Heart left ventricle (tissue), 16 donors: ENCODE measurements around the gene IMMP2L. TPM values are rescaled to one million over a fixed set of nuclear protein-coding genes. Genes with fewer than 3 reads are reported as not detected.

Experiments used
- ATAC-seq, 4 donors: fragments of 200-7000 bp; cut with Tn5 transposase; one replicate each; pipeline ENCODE4 v1.9.1; 2020 to 2022; ENCODE audit warnings: moderate library complexity in 4 of 4, mild to moderate bottlenecking in 3 of 4, moderate number of reproducible peaks in 1 of 4
- DNase-seq, 5 donors: peaks; one replicate each; pipeline ENCODE4 v3.0.0-alpha.2; 2020
- H3K27ac ChIP-seq, 12 donors: fragments of 200-600 bp; sonication (generic) in 4 of 12; one replicate each; pipeline versions ENCODE4 v1.5.0 to v1.8.0; 2016 to 2022; ENCODE audit warnings: mild to moderate bottlenecking in 2 of 12
- H3K27me3 ChIP-seq, 9 donors: fragments of 200-600 bp; sonication (generic) in 2 of 9; one replicate each; pipeline versions ENCODE4 v1.5.1 to v1.8.0; 2016 to 2022; ENCODE audit warnings: mild to moderate bottlenecking in 3 of 9
- H3K36me3 ChIP-seq, 9 donors: fragments of 200-600 bp; sonication (generic) in 2 of 9; one replicate each; pipeline versions ENCODE4 v1.5.0 to v1.8.0; 2018 to 2022; ENCODE audit warnings: mild to moderate bottlenecking in 2 of 9
- H3K4me1 ChIP-seq, 12 donors: fragments of 200-600 bp; sonication (generic) in 4 of 12; one replicate each; pipeline versions ENCODE4 v1.5.0 to v1.8.0; 2016 to 2022; ENCODE audit warnings: mild to moderate bottlenecking in 3 of 12
- H3K4me3 ChIP-seq, 12 donors: fragments of 200-600 bp; sonication (generic) in 4 of 12; one replicate each; pipeline versions ENCODE4 v1.5.0 to v1.8.0; 2017 to 2022; ENCODE audit warnings: mild to moderate bottlenecking in 9 of 12, moderate library complexity in 4 of 12
- H3K9me3 ChIP-seq, 12 donors: fragments of 200-600 bp; sonication (generic) in 4 of 12; one replicate each; pipeline versions ENCODE4 v1.5.0 to v1.8.0; 2016 to 2022; ENCODE audit warnings: mild to moderate bottlenecking in 1 of 12
- POLR2A ChIP-seq, 2 donors: fragments of 450-650 bp; IDR thresholded peaks; one replicate each; pipeline ENCODE4 v1.6.1; 2017; ENCODE audit warnings: antibody characterized with exemption in 2 of 2, mild to moderate bottlenecking in 2 of 2, moderate library complexity in 2 of 2
- WGBS, 4 donors: extraction: QIAGEN DNeasy Blood & Tissue Kit in 2 of 4; methylation state at CpG; one replicate each; pipeline versions ENCODE4 v1.1.5 to v1.1.7; 2013 to 2018; 5-methylcytosine and 5-hydroxymethylcytosine counted together
- intact Hi-C, 10 donors: fragments of 100-400 bp; cut with DNase I; formaldehyde crosslinking; loops; one replicate each; pipeline versions ENCODE4 v1.11.1 to v1.14.2; 2022
- polyA plus RNA-seq, 2 donors: library from polyadenylated mRNA; stranded (reverse); fragments of 200-250 nt; gene quantifications; one replicate each; pipeline ENCODE4 v1.2.3, GENCODE V29; 2013
- total RNA-seq, 9 donors: library from RNA; depleted of rRNA in 2 of 9; stranded (reverse); fragments of >200 nt in 2 of 9; fragmentation: NEBNext Ultra II Directional in 3 of 9; extraction: Animal tissue kit (Norgen Biotek cat#: 25700) in 3 of 9; gene quantifications; one replicate each; pipeline versions ENCODE4 v1.1.0 to v1.2.4, GENCODE V29; 2016 to 2023
- TF ChIP-seq, protein P1 (sequence below), 12 donors: fragments of 200-600 bp; sonication (generic) in 4 of 12; IDR thresholded peaks; one replicate each; pipeline versions ENCODE4 v1.5.0 to v1.8.0; 2018 to 2022; ENCODE audit warnings: antibody characterized with exemption in 12 of 12, mild to moderate bottlenecking in 5 of 12
- donor health status: ischemic (EF 13 %, LVEDD 7.1; RV severe dilation, severe dysfunction).
- donor health status: healthy with polysubstance abuse.
- donor health status: DM: no; HTN: yes; CAD: no.
- donor health status: DM: no; HTN: no; CAD: no.
- donor health status: ischemic (EF 25% LVEDD 6.9; RV normal size, moderate dysfunction).
- donor health status: ischemic (EF 25% LVEDD 5.7; RV mildly dilated, moderate dysfunction).
- donor health status: healthy.
- donor health status: DM: yes; HTN: yes; CAD: no.
- donor health status: ischemic (EF 35%, LVEDD 5.7; RV mildly dilated, moderate dysfunction).
- donor health status: nonischemic (EF 11% LVEDD 7.7; RV severe dilation, severe dysfunction).
- donor health status: DM: yes; HTN: yes; CAD: no.
- donor health status: PGD.
- donor health status: ischemic (EF 29% LVEDD 5.4; RV normal size, mild dysfunction).
- donor health status: nonischemic (EF 23%, LVEDD 6.1; RV moderate dilation, normal function).

IMMP2L gene
- total and polyA plus RNA-seq, 11 donors, result 5.1 to 17.2 (median 15.9) TPM

DNA sequence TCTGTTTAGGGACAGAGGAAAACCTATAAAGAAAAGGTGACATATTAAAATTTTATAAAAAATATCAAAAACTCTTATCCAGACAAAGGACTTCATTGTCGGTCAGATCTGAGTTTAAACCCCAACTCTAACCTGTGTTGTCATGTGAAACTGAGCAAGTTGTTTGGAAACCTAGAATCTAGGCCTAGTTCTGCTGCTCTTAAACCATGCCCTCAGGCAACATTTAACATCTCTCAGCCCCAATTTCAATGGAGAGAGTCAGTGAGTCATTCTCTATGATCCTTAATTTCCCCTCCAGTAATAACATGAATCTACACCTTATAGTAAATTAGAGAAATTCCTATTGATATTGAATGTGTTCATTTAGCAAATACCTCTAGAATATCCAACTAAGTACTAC lies 192.3 kb downstream of the IMMP2L start:
- ATAC-seq (no peak), DNase-seq (no peak)
- no peak overlapping the region for H3K27ac ChIP-seq
- no peaks in the 10 kb centered on the region for H3K36me3 ChIP-seq
- 97 to 100% (median 99%) methylated on average over 1 of the region's 1 CpG for WGBS, 4 donors
- intact Hi-C loops, result no loop called here
- H3K4me1 ChIP-seq, result no peaks in the 10 kb centered on the region
- H3K27me3 ChIP-seq, result no peaks in the 10 kb centered on the region
- no peaks in the 10 kb centered on the region for H3K9me3 ChIP-seq
- no peak overlapping the region for H3K4me3 ChIP-seq
- TF ChIP-seq, protein P1, sequence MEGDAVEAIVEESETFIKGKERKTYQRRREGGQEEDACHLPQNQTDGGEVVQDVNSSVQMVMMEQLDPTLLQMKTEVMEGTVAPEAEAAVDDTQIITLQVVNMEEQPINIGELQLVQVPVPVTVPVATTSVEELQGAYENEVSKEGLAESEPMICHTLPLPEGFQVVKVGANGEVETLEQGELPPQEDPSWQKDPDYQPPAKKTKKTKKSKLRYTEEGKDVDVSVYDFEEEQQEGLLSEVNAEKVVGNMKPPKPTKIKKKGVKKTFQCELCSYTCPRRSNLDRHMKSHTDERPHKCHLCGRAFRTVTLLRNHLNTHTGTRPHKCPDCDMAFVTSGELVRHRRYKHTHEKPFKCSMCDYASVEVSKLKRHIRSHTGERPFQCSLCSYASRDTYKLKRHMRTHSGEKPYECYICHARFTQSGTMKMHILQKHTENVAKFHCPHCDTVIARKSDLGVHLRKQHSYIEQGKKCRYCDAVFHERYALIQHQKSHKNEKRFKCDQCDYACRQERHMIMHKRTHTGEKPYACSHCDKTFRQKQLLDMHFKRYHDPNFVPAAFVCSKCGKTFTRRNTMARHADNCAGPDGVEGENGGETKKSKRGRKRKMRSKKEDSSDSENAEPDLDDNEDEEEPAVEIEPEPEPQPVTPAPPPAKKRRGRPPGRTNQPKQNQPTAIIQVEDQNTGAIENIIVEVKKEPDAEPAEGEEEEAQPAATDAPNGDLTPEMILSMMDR (IDR thresholded peaks at IDR 0.05), result no peak
- no peak for TF ChIP-seq POLR2A (IDR thresholded peaks at IDR 0.05)

DNA sequence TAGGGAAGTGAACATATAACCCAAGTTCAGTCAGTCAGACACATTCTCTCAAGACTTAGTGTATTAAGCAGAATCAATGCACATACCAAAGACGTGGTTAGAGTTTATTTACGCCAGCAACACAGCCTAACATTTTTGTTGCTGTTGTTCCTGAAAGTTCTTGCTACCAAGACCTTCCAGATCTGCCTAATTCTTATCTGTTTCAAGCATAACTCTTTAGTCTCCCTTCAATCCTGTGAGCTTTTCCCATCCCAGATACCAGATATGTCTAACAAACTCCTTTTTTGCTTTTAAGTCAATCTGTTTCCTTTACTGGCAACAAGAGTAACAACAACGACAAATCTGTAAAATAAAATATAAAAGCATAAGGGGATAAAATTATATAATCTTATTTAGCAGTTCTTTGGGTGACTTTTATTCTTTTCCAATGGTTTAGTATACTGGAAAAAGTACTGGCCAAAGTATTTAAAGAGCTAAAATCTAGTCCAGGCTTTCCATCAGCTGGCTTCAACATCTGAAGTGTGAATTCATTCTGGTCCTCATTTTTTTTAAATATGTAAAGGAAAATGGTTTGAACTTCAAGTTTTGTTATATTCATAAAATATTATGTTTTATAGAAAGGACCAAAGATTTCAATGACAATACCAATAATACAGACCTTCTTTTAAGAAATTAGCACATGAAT lies 193.8 kb downstream of the IMMP2L start:
- ATAC-seq, result no peak
- WGBS, 4 donors, result 93 to 97% (median 94%) methylated on average over 3 of the region's 3 CpGs
- Histone ChIP-seq H3K36me3 (no peaks in the 10 kb centered on the region), H3K4me1 (no peaks in the 10 kb centered on the region), H3K27me3 (no peaks in the 10 kb centered on the region), H3K9me3 (no peaks in the 10 kb centered on the region), H3K27ac (no peak overlapping the region), H3K4me3 (no peak overlapping the region)
- intact Hi-C loops, result no loop called here
- TF ChIP-seq POLR2A (IDR thresholded peaks at IDR 0.05), result no peak
- TF ChIP-seq, protein P1 (IDR thresholded peaks at IDR 0.05), result no peak
- no peak for DNase-seq

DNA sequence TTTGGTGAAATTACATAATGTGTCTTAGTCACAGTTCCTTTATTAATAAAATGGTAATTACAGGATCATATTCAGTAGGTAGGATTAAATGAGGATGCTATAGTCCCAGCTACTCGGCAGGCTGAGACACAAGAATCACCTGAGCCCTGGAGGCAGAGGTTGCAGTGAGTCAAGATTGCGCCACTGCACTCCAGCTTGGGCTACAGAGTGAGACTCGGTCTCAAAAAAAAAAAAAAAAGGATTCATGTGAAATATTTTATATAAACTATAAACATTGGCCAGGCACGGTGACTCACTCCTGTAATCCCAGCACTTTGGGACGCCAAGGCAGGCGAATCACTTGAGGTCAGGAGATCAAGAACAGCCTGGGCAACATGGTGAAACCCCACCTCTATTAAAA lies 197.9 kb downstream of the IMMP2L start:
- H3K27me3 ChIP-seq, result no peaks in the 10 kb centered on the region
- H3K9me3 ChIP-seq, result no peaks in the 10 kb centered on the region
- no peak overlapping the region for H3K27ac ChIP-seq
- peaks cover 0 to 6% (median 0%) of the 10 kb centered on the region in 12 donors for H3K4me1 ChIP-seq
- intact Hi-C loops, result no loop called here
- TF ChIP-seq, protein P1 (IDR thresholded peaks at IDR 0.05), result no peak
- no peak for TF ChIP-seq POLR2A (IDR thresholded peaks at IDR 0.05)
- WGBS, 4 donors, result 96 to 97% (median 96%) methylated on average over 6 of the region's 6 CpGs
- no peak overlapping the region for H3K4me3 ChIP-seq
- ATAC-seq (no peak), DNase-seq (no peak)
- H3K36me3 ChIP-seq, result no peaks in the 10 kb centered on the region

DNA sequence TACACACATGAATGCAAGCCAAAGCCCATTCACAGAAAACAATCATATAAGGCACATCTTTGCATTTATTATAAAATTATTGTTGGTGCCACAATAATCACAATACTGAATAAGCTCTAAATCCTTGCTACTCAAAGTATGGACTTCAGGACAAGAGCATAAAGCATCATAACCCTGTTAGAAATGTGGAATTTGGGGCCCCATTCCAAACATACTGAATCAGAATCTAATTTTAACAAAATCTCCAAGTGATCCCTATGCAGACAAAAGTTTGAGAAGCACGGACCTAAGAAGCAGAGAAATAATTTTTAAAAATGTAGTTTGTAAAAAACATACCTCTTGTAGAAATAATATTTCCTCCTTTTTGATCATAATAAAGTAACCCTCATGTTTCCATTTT lies 199.2 kb downstream of the IMMP2L start:
- no peaks in the 10 kb centered on the region for H3K27me3 ChIP-seq
- intact Hi-C loops, result no loop called here
- H3K4me3 ChIP-seq, result no peak overlapping the region
- WGBS, 4 donors, result 40 to 60% (median 44%) methylated on average over 1 of the region's 1 CpG
- no peaks in the 10 kb centered on the region for H3K36me3 ChIP-seq
- H3K27ac ChIP-seq, result no peak overlapping the region
- ATAC-seq (no peak), DNase-seq (no peak)
- H3K4me1 ChIP-seq, result peaks cover 0 to 6% (median 0%) of the 10 kb centered on the region in 12 donors
- H3K9me3 ChIP-seq, result no peaks in the 10 kb centered on the region
- TF ChIP-seq, protein P1 (IDR thresholded peaks at IDR 0.05), result no peak
- TF ChIP-seq POLR2A (IDR thresholded peaks at IDR 0.05), result no peak
